ENCODE results near the gene B3GNT2.

DNA sequence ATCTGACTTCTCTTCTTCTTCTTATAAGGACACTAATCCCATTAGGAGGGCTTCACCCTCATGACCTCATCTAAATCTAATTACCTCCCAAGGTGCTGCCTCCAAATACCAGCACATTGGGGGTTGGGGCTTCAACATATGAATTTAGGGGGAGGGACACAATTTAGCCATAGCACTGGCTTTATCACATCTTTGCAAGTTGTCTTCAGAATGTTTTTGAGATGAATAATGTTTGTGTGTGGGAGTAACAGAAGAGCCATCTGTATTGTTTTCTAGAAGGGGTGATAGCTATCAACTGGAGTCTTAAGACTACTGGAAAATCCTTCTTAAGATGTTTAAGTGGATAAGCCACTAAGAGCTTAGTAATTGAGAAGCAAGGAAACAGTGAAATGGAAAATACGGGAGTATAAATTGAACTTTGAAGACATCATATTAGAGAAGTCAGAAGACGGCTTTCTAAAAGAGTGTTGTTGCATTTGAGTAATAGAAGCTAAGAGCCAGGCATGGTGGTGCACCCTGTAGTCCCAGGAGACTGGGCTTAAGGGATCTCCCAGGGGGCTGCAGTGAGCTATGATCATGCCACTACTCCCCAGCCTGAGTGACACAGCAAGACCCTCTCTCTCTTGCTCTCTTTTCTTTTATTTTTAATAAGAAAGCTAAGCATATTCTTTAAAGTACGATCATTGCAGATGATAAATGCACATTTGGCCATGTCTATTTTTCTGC is 32.6 kb upstream of the B3GNT2 start:
- no peak for TF ChIP-seq POLR2AphosphoS5 (IDR thresholded peaks at IDR 0.05)
- TF ChIP-seq, protein P1, sequence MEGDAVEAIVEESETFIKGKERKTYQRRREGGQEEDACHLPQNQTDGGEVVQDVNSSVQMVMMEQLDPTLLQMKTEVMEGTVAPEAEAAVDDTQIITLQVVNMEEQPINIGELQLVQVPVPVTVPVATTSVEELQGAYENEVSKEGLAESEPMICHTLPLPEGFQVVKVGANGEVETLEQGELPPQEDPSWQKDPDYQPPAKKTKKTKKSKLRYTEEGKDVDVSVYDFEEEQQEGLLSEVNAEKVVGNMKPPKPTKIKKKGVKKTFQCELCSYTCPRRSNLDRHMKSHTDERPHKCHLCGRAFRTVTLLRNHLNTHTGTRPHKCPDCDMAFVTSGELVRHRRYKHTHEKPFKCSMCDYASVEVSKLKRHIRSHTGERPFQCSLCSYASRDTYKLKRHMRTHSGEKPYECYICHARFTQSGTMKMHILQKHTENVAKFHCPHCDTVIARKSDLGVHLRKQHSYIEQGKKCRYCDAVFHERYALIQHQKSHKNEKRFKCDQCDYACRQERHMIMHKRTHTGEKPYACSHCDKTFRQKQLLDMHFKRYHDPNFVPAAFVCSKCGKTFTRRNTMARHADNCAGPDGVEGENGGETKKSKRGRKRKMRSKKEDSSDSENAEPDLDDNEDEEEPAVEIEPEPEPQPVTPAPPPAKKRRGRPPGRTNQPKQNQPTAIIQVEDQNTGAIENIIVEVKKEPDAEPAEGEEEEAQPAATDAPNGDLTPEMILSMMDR (IDR thresholded peaks at IDR 0.05): no peak

Data from suprapubic skin (tissue), 3 donors.